T-cell (primary cell): Measurements from ENCODE around the gene CGB5. TPM values are rescaled to one million over a fixed set of nuclear protein-coding genes. Genes with fewer than 3 reads are reported as not detected.
"Not testable (repeated sequence)": the region's sequence is repeated elsewhere in the genome, so short reads cannot be mapped to it uniquely, and the experiment has no call there.

ENCODE experiments used
- ATAC-seq, 4 experiments: fragments of 200-7000 bp in 3 of 4; fragments of 150-1000 bp in 1 of 4; cut with Tn5 transposase; replicated peaks in 1 of 4; 1 replicate in 3 of 4; 2 replicates in 1 of 4; pipeline ENCODE4 v1.10.0; 2021; ENCODE audit warnings: moderate library complexity in 3 of 4, mild to moderate bottlenecking in 2 of 4, moderate number of reproducible peaks in 1 of 4
- CTCF ChIA-PET, 2 donors: fragments of 300-600 bp; sonication (Branson Sonifier 250); formaldehyde crosslinking; loops; one replicate each; lab custom pipeline; 2022; ENCODE audit warnings: antibody characterized with exemption in 2 of 2; lab: Charles Lee
- POLR2A ChIA-PET, 2 donors: fragments of 300-600 bp; sonication (Branson Sonifier 250); formaldehyde crosslinking; loops; one replicate each; lab custom pipeline; 2022; ENCODE audit warnings: antibody characterized with exemption in 2 of 2; lab: Charles Lee
- DNase-seq, 35 experiments: peaks; one replicate each; pipeline versions ENCODE4 v3.0.0 to v3.0.0-alpha.2; 2013 to 2023
- H3K27ac ChIP-seq: one replicate; pipeline ENCODE4 v1.5.1; 2013; ENCODE audit warnings: low read length
- H3K27me3 ChIP-seq, 2 experiments: replicated peaks in 1 of 2; 1 replicate in 1 of 2; 2 replicates in 1 of 2; pipeline versions ENCODE4 v1.6.1 to v1.7.0; 2013; ENCODE audit warnings: low read length in 1 of 2, mixed read lengths in 1 of 2; ENCODE audit not compliant: control insufficient read depth in 2 of 2, insufficient read depth in 2 of 2; ENCODE audit errors: extremely low read depth in 1 of 2
- H3K36me3 ChIP-seq, 2 donors: 1 replicate in 1 of 2; 2 replicates in 1 of 2; pipeline versions ENCODE4 v1.6.1 to v1.7.0; 2013; ENCODE audit warnings: low read length in 1 of 2; ENCODE audit not compliant: control insufficient read depth in 2 of 2, insufficient read depth in 1 of 2; ENCODE audit errors: extremely low read depth in 1 of 2
- H3K4me1 ChIP-seq, 2 experiments: 1 replicate in 1 of 2; 2 replicates in 1 of 2; pipeline versions ENCODE4 v1.6.1 to v1.7.0; 2013; ENCODE audit warnings: low read length in 2 of 2, mixed read lengths in 1 of 2; ENCODE audit not compliant: insufficient read depth in 2 of 2, control insufficient read depth in 1 of 2; ENCODE audit errors: extremely low read depth in 1 of 2
- H3K4me3 ChIP-seq, 2 donors: 1 replicate in 1 of 2; 2 replicates in 1 of 2; pipeline versions ENCODE4 v1.5.1 to v1.7.0; 2013; ENCODE audit warnings: mild to moderate bottlenecking in 2 of 2, low read length in 1 of 2, moderate library complexity in 1 of 2; ENCODE audit not compliant: control insufficient read depth in 1 of 2; ENCODE audit errors: extremely low read depth in 1 of 2
- H3K9me3 ChIP-seq: 2 replicates; pipeline ENCODE4 v1.7.0; 2013
- H3K27ac Mint-ChIP-seq, 2 donors: one replicate each; pipeline ENCODE4 v1.8.0; 2020 to 2021; ENCODE audit warnings: mild to moderate bottlenecking in 2 of 2, mixed read lengths in 2 of 2
- H3K27me3 Mint-ChIP-seq, 2 donors: one replicate each; pipeline ENCODE4 v1.8.0; 2021 to 2022; ENCODE audit warnings: mixed read lengths in 2 of 2
- H3K36me3 Mint-ChIP-seq: one replicate; pipeline ENCODE4 v1.8.0; 2021; ENCODE audit warnings: mixed read lengths
- H3K4me1 Mint-ChIP-seq, 3 donors: one replicate each; pipeline ENCODE4 v1.8.0; 2020 to 2022; ENCODE audit warnings: mixed read lengths in 3 of 3, mild to moderate bottlenecking in 1 of 3
- H3K4me3 Mint-ChIP-seq, 3 donors: one replicate each; pipeline ENCODE4 v1.8.0; 2020 to 2022; ENCODE audit warnings: mild to moderate bottlenecking in 3 of 3, mixed read lengths in 3 of 3, moderate library complexity in 3 of 3
- H3K9me3 Mint-ChIP-seq, 3 donors: one replicate each; pipeline ENCODE4 v1.8.0; 2020 to 2022; ENCODE audit warnings: mixed read lengths in 3 of 3
- WGBS: methylation state at CpG from one replicate; pipeline ENCODE4 v1.1.5; 2013; ENCODE audit warnings: missing lambda C conversion rate; ENCODE audit not compliant: insufficient coverage; 5-methylcytosine and 5-hydroxymethylcytosine counted together
- total RNA-seq, 35 experiments: library from RNA in 6 of 35; stranded (reverse) in 6 of 35; fragments of 120-200 nt in 1 of 35; gene quantifications; one replicate each; pipeline versions ENCODE4 v1.2.1 to v1.2.4 and lab custom pipeline; 2013 to 2026

The CGB5 gene
- total RNA-seq, 5 donors from 2014 or later (not counting 1 experiment from before 2014, with no cell fraction given), result not detected

- DNase-seq (no peak), ATAC-seq (no peak)
- Histone ChIP-seq H3K9me3 (no peaks in the 10 kb centered on the region), H3K4me1 (peaks cover 0 to 12% of the 10 kb centered on the region in 2 experiments), H3K36me3 (no peaks in the 10 kb centered on the region), H3K4me3 (no peak overlapping the region), H3K27ac (no peak overlapping the region), H3K27me3 (peaks cover 7 to 81% of the 10 kb centered on the region in 2 experiments)
- no peak overlapping the region for H3K4me3 Mint-ChIP-seq
- CTCF ChIA-PET, result interaction anchor here (0.6 to 0.7 kb wide), 2 partner anchors 9 to 155 kb away, joined by 3 to 4 read pairs; no protein-coding TSS in a partner anchor
- peaks cover 46 to 73% of the 10 kb centered on the region in 2 donors for H3K27me3 Mint-ChIP-seq
- POLR2A ChIA-PET, result no interaction called here
- H3K4me1 Mint-ChIP-seq, result peaks cover 1 to 11% (median 6%) of the 10 kb centered on the region in 3 donors
- H3K36me3 Mint-ChIP-seq, result no peaks in the 10 kb centered on the region
- H3K27ac Mint-ChIP-seq, result no peak overlapping the region
- 53% methylated on average over 3 of the region's 3 CpGs for WGBS
- peaks cover 0 to 5% (median 0%) of the 10 kb centered on the region in 3 donors for H3K9me3 Mint-ChIP-seq
Measured at GRCh38 chr19:49067554-49067953, 23.9 kb downstream of the CGB5 start.

GRCh38 chr19:49069026-49069425, 25.4 kb downstream of the CGB5 start:
- peaks cover 7 to 81% of the 10 kb centered on the region in 2 experiments for H3K27me3 ChIP-seq
- DNase-seq, result no peak
- peaks cover 0 to 19% of the 10 kb centered on the region in 2 experiments for H3K4me1 ChIP-seq
- no peak for ATAC-seq
- no peaks in the 10 kb centered on the region for H3K36me3 ChIP-seq
- H3K9me3 ChIP-seq, result no peaks in the 10 kb centered on the region
- Mint-ChIP-seq H3K36me3 (no peaks in the 10 kb centered on the region), H3K4me1 (peaks cover 12 to 21% (median 13%) of the 10 kb centered on the region in 3 donors), H3K27me3 (peaks cover 60 to 78% of the 10 kb centered on the region in 2 donors), H3K9me3 (peaks cover 0 to 5% (median 0%) of the 10 kb centered on the region in 3 donors), H3K4me3 (no peak overlapping the region), H3K27ac (no peak overlapping the region)
- ChIA-PET POLR2A (no interaction called here), CTCF (no interaction called here)
- H3K27ac ChIP-seq, result no peak overlapping the region
- 95% methylated on average over 9 of the region's 9 CpGs for WGBS
- no peak overlapping the region for H3K4me3 ChIP-seq

- H3K27me3 Mint-ChIP-seq, result peaks cover 66 to 82% of the 10 kb centered on the region in 2 donors
- H3K27ac Mint-ChIP-seq, result peak overlapping the region in 1 of 2 donors; percentile 7
- H3K4me3 Mint-ChIP-seq, result no peak overlapping the region
- WGBS, result 94% methylated on average over 21 of the region's 21 CpGs
- CTCF ChIA-PET, result interaction anchor here in 1 of 2 donors (0.6 kb wide), 1 partner anchor 699 kb away, joined by 4 read pairs; no protein-coding TSS in a partner anchor
- POLR2A ChIA-PET, result no interaction called here
- H3K4me1 Mint-ChIP-seq, result peaks cover 12 to 21% (median 12%) of the 10 kb centered on the region in 3 donors
- Histone ChIP-seq H3K36me3 (no peaks in the 10 kb centered on the region), H3K27me3 (peaks cover 7 to 80% of the 10 kb centered on the region in 2 experiments), H3K4me3 (no peak overlapping the region), H3K4me1 (peaks cover 0 to 12% of the 10 kb centered on the region in 2 experiments), H3K9me3 (no peaks in the 10 kb centered on the region), H3K27ac (no peak overlapping the region)
- DNase-seq (no peak), ATAC-seq (no peak)
- peaks cover 0 to 5% (median 0%) of the 10 kb centered on the region in 3 donors for H3K9me3 Mint-ChIP-seq
- no peaks in the 10 kb centered on the region for H3K36me3 Mint-ChIP-seq
Measured at GRCh38 chr19:49070416-49070815, 26.8 kb downstream of the CGB5 start.

DNA sequence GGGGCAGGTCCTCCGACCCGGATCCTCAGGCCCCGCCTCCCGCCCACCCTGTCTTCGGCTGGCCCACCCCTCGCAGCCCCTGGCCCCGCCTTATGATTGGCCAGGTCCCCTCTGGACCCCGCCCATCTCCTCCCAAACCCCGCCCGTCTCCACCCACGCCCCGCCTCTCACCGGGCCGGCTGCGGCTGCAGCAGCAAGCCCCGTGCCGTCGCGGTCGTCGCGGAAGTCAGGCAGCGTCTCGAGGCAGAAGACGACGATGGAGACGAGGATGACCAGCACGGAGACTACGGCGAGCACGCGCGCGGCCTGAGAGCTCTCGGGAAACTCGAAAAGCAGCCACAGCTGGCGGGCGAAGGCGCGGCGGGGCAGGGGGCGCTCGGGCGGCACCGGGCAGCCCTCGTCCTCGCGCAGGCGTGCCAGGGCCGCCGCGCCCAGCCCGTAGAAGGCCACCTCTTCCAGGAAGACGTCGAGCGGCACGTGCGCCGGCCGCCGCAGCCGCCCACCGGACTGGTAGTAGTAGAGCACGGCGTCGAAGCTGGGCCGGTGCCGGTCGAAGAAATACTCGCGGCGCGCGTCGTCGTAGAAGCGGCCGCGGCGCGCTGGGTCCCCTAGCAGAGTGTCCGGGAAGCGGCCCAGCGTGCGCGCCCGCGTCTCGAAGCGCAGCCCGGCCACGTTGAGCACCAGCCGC, 28.4 kb downstream of the CGB5 start:
- ChIA-PET CTCF (no interaction called here), POLR2A (no interaction called here)
- peak in 3 of 4 experiments; percentile 30 to 52 (median 34) for ATAC-seq
- Mint-ChIP-seq H3K36me3 (no peaks in the 10 kb centered on the region), H3K4me1 (peaks cover 10 to 17% (median 12%) of the 10 kb centered on the region in 3 donors), H3K27ac (no peak overlapping the region), H3K4me3 (peak overlapping the region in 1 of 3 donors; percentile 15), H3K27me3 (peaks cover 58 to 78% of the 10 kb centered on the region in 2 donors), H3K9me3 (peaks cover 0 to 5% (median 0%) of the 10 kb centered on the region in 3 donors)
- H3K27me3 ChIP-seq, result peaks cover 5 to 76% of the 10 kb centered on the region in 2 experiments
- H3K36me3 ChIP-seq, result no peaks in the 10 kb centered on the region
- no peak overlapping the region for H3K27ac ChIP-seq
- no peaks in the 10 kb centered on the region for H3K9me3 ChIP-seq
- WGBS, result 13% methylated on average over 88 of the region's 93 CpGs
- H3K4me1 ChIP-seq, result peaks cover 0 to 12% of the 10 kb centered on the region in 2 experiments
- DNase-seq, result peak in 3 of 35 experiments; percentile 11 to 25 (median 21)
- H3K4me3 ChIP-seq, result no peak overlapping the region

- Histone ChIP-seq H3K36me3 (no peaks in the 10 kb centered on the region), H3K4me3 (no peak overlapping the region), H3K27ac (no peak overlapping the region), H3K27me3 (peaks cover 5 to 78% of the 10 kb centered on the region in 2 experiments), H3K9me3 (no peaks in the 10 kb centered on the region), H3K4me1 (peaks cover 0 to 12% of the 10 kb centered on the region in 2 experiments)
- peak overlapping the region in 2 of 3 donors; percentile 14 to 74 for H3K4me3 Mint-ChIP-seq
- ChIA-PET POLR2A (no interaction called here), CTCF (interaction anchor here (0.7 kb wide), 2 partner anchors 81 to 1739 kb away, joined by 3 to 4 read pairs; no protein-coding TSS in a partner anchor)
- no peak for DNase-seq
- peaks cover 0 to 5% (median 0%) of the 10 kb centered on the region in 3 donors for H3K9me3 Mint-ChIP-seq
- 78% methylated on average over 13 of the region's 23 CpGs for WGBS
- no peak for ATAC-seq
- no peaks in the 10 kb centered on the region for H3K36me3 Mint-ChIP-seq
- H3K27ac Mint-ChIP-seq, result no peak overlapping the region
- peaks cover 10 to 17% (median 12%) of the 10 kb centered on the region in 3 donors for H3K4me1 Mint-ChIP-seq
- peaks cover 53 to 70% of the 10 kb centered on the region in 2 donors for H3K27me3 Mint-ChIP-seq
Measured at GRCh38 chr19:49073514-49074378, 30.1 kb downstream of the CGB5 start.

GRCh38 chr19:49074869-49075268, 31.2 kb downstream of the CGB5 start:
- H3K9me3 ChIP-seq, ATAC-seq, H3K36me3 Mint-ChIP-seq, POLR2A ChIA-PET, H3K4me3 ChIP-seq, H3K36me3 ChIP-seq, H3K27ac Mint-ChIP-seq, H3K4me3 Mint-ChIP-seq, H3K27ac ChIP-seq, DNase-seq, H3K9me3 Mint-ChIP-seq: not testable (repeated sequence)
- 0% methylated on average over 1 of the region's 9 CpGs for WGBS
- H3K4me1 Mint-ChIP-seq, result peaks cover 10 to 17% (median 12%) of the 10 kb centered on the region in 3 donors
- CTCF ChIA-PET, result interaction anchor here in 1 of 2 donors (0.6 kb wide), 1 partner anchor 1649 kb away, joined by 3 read pairs; no protein-coding TSS in a partner anchor
- Histone ChIP-seq H3K4me1 (peaks cover 0 to 12% of the 10 kb centered on the region in 2 experiments), H3K27me3 (peaks cover 0 to 73% of the 10 kb centered on the region in 2 experiments)
- peaks cover 43 to 60% of the 10 kb centered on the region in 2 donors for H3K27me3 Mint-ChIP-seq
